NCI-H2171 (cell line): ENCODE results near the gene RAP1GAP.
"Not testable (repeated sequence)": the region's sequence is repeated elsewhere in the genome, so short reads cannot be mapped to it uniquely, and the experiment has no call there.

Source experiments
- DNase-seq: peaks from one replicate; lab custom pipeline; 2025; lab: John Stamatoyannopoulos, UW

The RAP1GAP gene

GRCh38 chr1:21644348-21644747 lies 24.8 kb downstream of the RAP1GAP start:
- no peak for DNase-seq

- no peak for DNase-seq
Measured at GRCh38 chr1:21643624-21644023, 25.5 kb downstream of the RAP1GAP start.

- DNase-seq: no peak
Measured at GRCh38 chr1:21641967-21642739, 27.0 kb downstream of the RAP1GAP start.

- no peak for DNase-seq
Measured at GRCh38 chr1:21641537-21641936, 27.6 kb downstream of the RAP1GAP start.

GRCh38 chr1:21641076-21641475 lies 28.1 kb downstream of the RAP1GAP start:
- DNase-seq: no peak

GRCh38 chr1:21640653-21641052 lies 28.5 kb downstream of the RAP1GAP start:
- no peak for DNase-seq

- DNase-seq: no peak
Measured at GRCh38 chr1:21639594-21640041, 29.5 kb downstream of the RAP1GAP start.

- DNase-seq: peak; percentile 32
Measured at GRCh38 chr1:21638531-21639341, 30.4 kb downstream of the RAP1GAP start.

GRCh38 chr1:21637514-21637913 lies 31.6 kb downstream of the RAP1GAP start:
- DNase-seq: no peak

- DNase-seq: no peak
Measured at GRCh38 chr1:21636029-21636428, 33.1 kb downstream of the RAP1GAP start.

- DNase-seq: no peak
Measured at GRCh38 chr1:21634806-21635535, 34.2 kb downstream of the RAP1GAP start.

GRCh38 chr1:21633992-21634805 lies 35.0 kb downstream of the RAP1GAP start:
- no peak for DNase-seq

- DNase-seq: no peak
Measured at GRCh38 chr1:21633141-21633755, 35.9 kb downstream of the RAP1GAP start.

GRCh38 chr1:21631944-21632887 lies 36.9 kb downstream of the RAP1GAP start:
- no peak for DNase-seq

GRCh38 chr1:21631590-21631943 lies 37.6 kb downstream of the RAP1GAP start:
- not testable (repeated sequence) for DNase-seq

- no peak for DNase-seq
Measured at GRCh38 chr1:21630571-21631343, 38.4 kb downstream of the RAP1GAP start.

GRCh38 chr1:21629971-21630370 lies 39.2 kb downstream of the RAP1GAP start:
- DNase-seq: no peak

GRCh38 chr1:21628798-21629393 lies 40.3 kb downstream of the RAP1GAP start:
- no peak for DNase-seq

GRCh38 chr1:21626921-21627339 lies 42.2 kb downstream of the RAP1GAP start:
- DNase-seq: no peak
